Activated CD8-positive, alpha-beta T cell treated with anti-CD3 and anti-CD28 coated beads, Interleukin-2, amount 10 ng/mL, durations not matched to agents 7 days and 5 days (primary cell): ENCODE measurements around the gene RASSF1. TPM values are rescaled to one million over a fixed set of nuclear protein-coding genes. Genes with fewer than 3 reads are reported as not detected.

ENCODE experiments used
- ATAC-seq: fragments of 150-1000 bp; cut with Tn5 transposase; one replicate; pipeline ENCODE4 v1.10.0; 2021; ENCODE audit warnings: moderate library complexity
- CTCF ChIA-PET: fragments of 350-600 bp; sonication (Branson Sonifier 250); formaldehyde crosslinking; loops from one replicate; lab custom pipeline; 2021; ENCODE audit warnings: antibody characterized with exemption; lab: Charles Lee
- POLR2A ChIA-PET: fragments of 350-600 bp; sonication (Branson Sonifier 250); formaldehyde crosslinking; loops from one replicate; lab custom pipeline; 2021; ENCODE audit warnings: antibody characterized with exemption; lab: Charles Lee
- DNase-seq: peaks from one replicate; pipeline ENCODE4 v3.0.0-alpha.2; 2020
- H3K27ac Mint-ChIP-seq: one replicate; pipeline ENCODE4 v1.8.0; 2021; ENCODE audit warnings: mild to moderate bottlenecking, mixed read lengths
- H3K27me3 Mint-ChIP-seq: one replicate; pipeline ENCODE4 v1.8.0; 2021; ENCODE audit warnings: low read depth, mixed read lengths
- H3K36me3 Mint-ChIP-seq: one replicate; pipeline ENCODE4 v1.8.0; 2021; ENCODE audit warnings: low read depth, mixed read lengths
- H3K4me1 Mint-ChIP-seq: one replicate; pipeline ENCODE4 v1.8.0; 2021; ENCODE audit warnings: low read depth, mixed read lengths
- H3K4me3 Mint-ChIP-seq: one replicate; pipeline ENCODE4 v1.8.0; 2021; ENCODE audit warnings: mild to moderate bottlenecking, mixed read lengths
- H3K9me3 Mint-ChIP-seq: one replicate; pipeline ENCODE4 v1.8.0; 2022; ENCODE audit warnings: mixed read lengths; ENCODE audit not compliant: insufficient read depth
- total RNA-seq, 2 experiments: library from RNA; stranded (reverse); gene quantifications; one replicate each; pipeline ENCODE4 v1.2.3, GENCODE V29; 2021

Gene RASSF1
- total RNA-seq, 2 experiments from 2014 or later: 172 to 174 TPM

- Mint-ChIP-seq H3K27me3 (peaks cover 5% of the 10 kb centered on the region), H3K36me3 (no peaks in the 10 kb centered on the region), H3K27ac (peak overlapping the region; percentile 52), H3K4me1 (peaks cover 24% of the 10 kb centered on the region), H3K9me3 (no peaks in the 10 kb centered on the region), H3K4me3 (peak overlapping the region; percentile 80)
- POLR2A ChIA-PET: interaction anchor here (0.6 to 1.5 kb wide), 6 partner anchors 10 to 209 kb away, joined by 3 to 5 read pairs (median 3); partner anchors contain the start of genes CYB561D2 and NPRL2
- ATAC-seq: no peak
- CTCF ChIA-PET: interaction anchor here (0.9 to 1.4 kb wide), 3 partner anchors 14 to 177 kb away, joined by 3 to 5 read pairs (median 5); partner anchors contain the start of genes CYB561D2 and NPRL2
- DNase-seq: peak; percentile 36
Observed at GRCh38 chr3:50364573-50365079, 24.0 kb upstream of the RASSF1 start.

GRCh38 chr3:50359760-50360110 lies 19.1 kb upstream of the RASSF1 start:
- H3K27ac Mint-ChIP-seq: peak overlapping the region; percentile 93
- POLR2A ChIA-PET: interaction anchor here (0.8 to 1.6 kb wide), 3 partner anchors 9 to 22 kb away, joined by 3 to 9 read pairs (median 4); partner anchors contain the start of genes CYB561D2, NPRL2 and RASSF1
- peaks cover 5% of the 10 kb centered on the region for H3K27me3 Mint-ChIP-seq
- ATAC-seq (no peak), DNase-seq (no peak)
- CTCF ChIA-PET: interaction anchor here (1.2 kb wide), 1 partner anchor 10 kb away, joined by 5 read pairs; the partner anchor contains the start of genes CYB561D2 and NPRL2
- H3K36me3 Mint-ChIP-seq: peaks cover 21% of the 10 kb centered on the region
- no peaks in the 10 kb centered on the region for H3K9me3 Mint-ChIP-seq
- peak overlapping the region; percentile 96 for H3K4me3 Mint-ChIP-seq
- peaks cover 53% of the 10 kb centered on the region for H3K4me1 Mint-ChIP-seq

GRCh38 chr3:50358911-50359759 lies 18.5 kb upstream of the RASSF1 start, which contains the start of gene TMEM115:
TSS of gene TMEM115 (minus strand) at chr3:50359521. CDS start at chr3:50359063, 458 bp downstream.
- H3K27me3 Mint-ChIP-seq: peaks cover 5% of the 10 kb centered on the region
- DNase-seq (peak; percentile 98), ATAC-seq (peak; percentile 99)
- peaks cover 26% of the 10 kb centered on the region for H3K36me3 Mint-ChIP-seq
- CTCF ChIA-PET: interaction anchor here (0.9 to 1.2 kb wide), 2 partner anchors 9 to 18 kb away, joined by 3 to 5 read pairs; partner anchors contain the start of genes CYB561D2, NPRL2 and RASSF1
- POLR2A ChIA-PET: interaction anchor here (0.6 to 1.6 kb wide), 4 partner anchors 9 to 22 kb away, joined by 3 to 9 read pairs (median 4); partner anchors contain the start of genes CYB561D2, NPRL2 and RASSF1
- peak within 1 kb of the TSS; percentile 96 for H3K4me3 Mint-ChIP-seq
- H3K9me3 Mint-ChIP-seq: no peaks in the 10 kb centered on the region
- H3K4me1 Mint-ChIP-seq: peaks cover 50% of the 10 kb centered on the region
- peak within 1 kb of the TSS; percentile 93 for H3K27ac Mint-ChIP-seq

DNA sequence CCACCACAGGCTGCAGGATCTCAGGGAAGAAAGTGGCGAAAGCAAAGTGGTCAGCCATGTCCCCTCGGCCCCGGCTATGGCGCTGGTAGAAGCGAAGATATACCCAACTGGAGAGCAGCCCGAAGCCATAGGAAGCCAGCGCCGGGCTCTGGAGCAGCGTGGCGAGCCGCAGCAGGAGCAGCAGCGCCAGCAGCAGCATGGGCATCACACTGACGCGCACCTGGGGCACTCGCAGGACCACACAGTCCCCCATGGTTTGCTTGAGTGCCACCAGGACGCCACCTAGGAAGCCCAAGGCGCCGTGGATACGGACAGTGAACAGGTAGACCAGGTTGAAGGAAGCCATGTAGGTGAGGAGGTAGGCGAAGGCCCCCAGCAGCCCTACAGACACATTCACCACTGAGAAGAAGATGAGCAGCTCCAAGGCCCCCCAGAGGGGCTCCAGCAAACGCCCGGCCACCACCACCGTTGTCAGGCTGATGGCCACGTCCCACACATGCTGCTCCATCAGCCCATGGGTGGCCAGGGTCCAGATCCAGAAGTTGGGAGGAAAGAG lies 17.8 kb upstream of the RASSF1 start:
- Mint-ChIP-seq H3K36me3 (peaks cover 27% of the 10 kb centered on the region), H3K27ac (peak overlapping the region; percentile 84), H3K27me3 (peaks cover 4% of the 10 kb centered on the region), H3K4me1 (peaks cover 48% of the 10 kb centered on the region), H3K4me3 (peak overlapping the region; percentile 96), H3K9me3 (no peaks in the 10 kb centered on the region)
- ChIA-PET CTCF (interaction anchor here (0.9 kb wide), 1 partner anchor 18 kb away, joined by 3 read pairs; the partner anchor contains the start of gene RASSF1), POLR2A (interaction anchor here (1.9 kb wide), 1 partner anchor 18 kb away, joined by 9 read pairs; the partner anchor contains the start of gene RASSF1)
- DNase-seq (no peak), ATAC-seq (no peak)

- H3K4me1 Mint-ChIP-seq: peaks cover 50% of the 10 kb centered on the region
- DNase-seq: no peak
- H3K27me3 Mint-ChIP-seq: no peaks in the 10 kb centered on the region
- H3K9me3 Mint-ChIP-seq: no peaks in the 10 kb centered on the region
- peak overlapping the region; percentile 96 for H3K4me3 Mint-ChIP-seq
- no peak for ATAC-seq
- CTCF ChIA-PET: interaction anchor here (1.3 to 2.0 kb wide), 3 partner anchors 10 to 19 kb away, joined by 4 to 11 read pairs (median 5); partner anchors contain the start of gene ZMYND10
- H3K27ac Mint-ChIP-seq: peak overlapping the region; percentile 44
- POLR2A ChIA-PET: interaction anchor here (0.9 to 2.2 kb wide), 4 partner anchors 8 to 254 kb away, joined by 3 to 11 read pairs (median 6); partner anchors contain the start of genes CISH and RASSF1
- peaks cover 32% of the 10 kb centered on the region for H3K36me3 Mint-ChIP-seq
Observed at GRCh38 chr3:50357481-50357880, 16.8 kb upstream of the RASSF1 start.

DNA sequence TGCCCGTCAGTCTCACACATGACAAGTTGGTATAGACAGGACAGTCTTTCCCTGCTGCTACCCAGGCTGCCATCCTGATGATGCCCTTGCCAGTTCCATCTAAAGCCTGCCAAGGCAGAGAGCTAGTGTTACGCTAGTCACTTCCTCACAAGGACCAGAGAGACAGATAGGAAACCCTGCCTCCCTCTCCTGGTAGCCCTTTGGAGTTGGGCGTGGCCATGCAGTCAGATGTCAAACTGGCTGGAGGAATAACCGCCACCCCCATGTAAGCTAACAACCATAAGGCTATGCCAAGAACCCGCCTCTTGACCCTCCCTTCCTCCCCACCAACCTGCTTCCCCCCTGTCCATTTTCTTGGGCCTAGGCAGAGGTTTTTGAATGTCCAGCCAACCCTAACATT lies 15.9 kb upstream of the RASSF1 start:
- Mint-ChIP-seq H3K36me3 (peaks cover 33% of the 10 kb centered on the region), H3K4me3 (peak overlapping the region; percentile 96), H3K9me3 (no peaks in the 10 kb centered on the region), H3K27ac (no peak overlapping the region), H3K27me3 (no peaks in the 10 kb centered on the region), H3K4me1 (peaks cover 55% of the 10 kb centered on the region)
- POLR2A ChIA-PET: interaction anchor here (0.8 to 2.2 kb wide), 4 partner anchors 11 to 255 kb away, joined by 3 to 11 read pairs (median 6); partner anchors contain the start of genes CISH, RASSF1 and ZMYND10
- DNase-seq (no peak), ATAC-seq (no peak)
- CTCF ChIA-PET: interaction anchor here (1.0 to 2.0 kb wide), 6 partner anchors 9 to 186 kb away, joined by 3 to 11 read pairs (median 4); partner anchors contain the start of genes RASSF1 and ZMYND10

DNA sequence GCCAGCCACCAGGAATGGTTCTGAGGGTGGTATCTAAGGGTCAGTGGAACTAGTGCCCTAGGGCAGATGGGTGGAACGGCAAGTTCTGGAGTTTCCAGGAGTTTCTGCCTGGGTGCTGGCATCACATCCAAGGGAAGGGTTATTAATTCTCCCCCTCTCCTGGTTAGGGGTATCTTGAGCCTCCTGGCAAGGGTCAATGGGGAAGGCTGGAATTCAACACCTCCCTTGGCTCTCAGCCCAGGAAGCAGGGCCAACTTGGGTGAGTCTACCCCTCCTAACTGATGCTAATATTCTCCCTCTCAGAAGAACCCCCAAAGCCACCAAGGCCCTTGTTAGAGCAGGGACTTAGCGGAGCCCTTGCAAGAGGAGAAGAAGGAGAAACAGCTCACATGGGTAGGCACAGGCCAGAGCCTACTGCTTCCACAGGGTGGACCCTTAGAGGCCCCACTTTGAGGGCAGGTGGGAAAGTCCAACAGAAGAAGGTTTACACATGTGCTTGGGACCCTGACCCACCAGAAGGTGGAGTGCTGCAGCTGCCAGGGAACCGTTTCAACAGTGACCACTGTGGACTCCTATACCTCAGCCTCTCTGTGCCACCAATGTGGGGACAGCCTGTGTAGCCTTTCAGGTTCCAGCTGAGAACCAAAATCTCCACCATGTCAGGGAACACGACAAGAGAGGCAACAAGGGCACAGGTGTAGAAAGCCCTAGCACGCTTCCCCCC lies 15.4 kb upstream of the RASSF1 start:
- no peak for ATAC-seq
- H3K36me3 Mint-ChIP-seq: peaks cover 39% of the 10 kb centered on the region
- H3K27me3 Mint-ChIP-seq: no peaks in the 10 kb centered on the region
- DNase-seq: no peak
- CTCF ChIA-PET: interaction anchor here (1.0 to 2.0 kb wide), 6 partner anchors 9 to 186 kb away, joined by 3 to 11 read pairs (median 4); partner anchors contain the start of genes RASSF1 and ZMYND10
- H3K27ac Mint-ChIP-seq: no peak overlapping the region
- peaks cover 61% of the 10 kb centered on the region for H3K4me1 Mint-ChIP-seq
- no peaks in the 10 kb centered on the region for H3K9me3 Mint-ChIP-seq
- H3K4me3 Mint-ChIP-seq: peak overlapping the region; percentile 96
- POLR2A ChIA-PET: interaction anchor here (0.8 to 3.5 kb wide), 3 partner anchors 10 to 18 kb away, joined by 3 to 21 read pairs (median 11); partner anchors contain the start of genes RASSF1 and ZMYND10

- ChIA-PET POLR2A (interaction anchor here (1.2 to 3.5 kb wide), 3 partner anchors 13 to 55 kb away, joined by 3 to 21 read pairs (median 7); partner anchors contain the start of genes HYAL3, NAA80 and RASSF1), CTCF (interaction anchor here (1.1 kb wide), 1 partner anchor 17 kb away, joined by 3 read pairs; no protein-coding TSS in a partner anchor)
- Mint-ChIP-seq H3K4me1 (peaks cover 64% of the 10 kb centered on the region), H3K27me3 (no peaks in the 10 kb centered on the region), H3K4me3 (no peak overlapping the region), H3K27ac (no peak overlapping the region), H3K36me3 (peaks cover 47% of the 10 kb centered on the region), H3K9me3 (no peaks in the 10 kb centered on the region)
- ATAC-seq (no peak), DNase-seq (no peak)
Observed at GRCh38 chr3:50354850-50355249, 14.2 kb upstream of the RASSF1 start.

DNA sequence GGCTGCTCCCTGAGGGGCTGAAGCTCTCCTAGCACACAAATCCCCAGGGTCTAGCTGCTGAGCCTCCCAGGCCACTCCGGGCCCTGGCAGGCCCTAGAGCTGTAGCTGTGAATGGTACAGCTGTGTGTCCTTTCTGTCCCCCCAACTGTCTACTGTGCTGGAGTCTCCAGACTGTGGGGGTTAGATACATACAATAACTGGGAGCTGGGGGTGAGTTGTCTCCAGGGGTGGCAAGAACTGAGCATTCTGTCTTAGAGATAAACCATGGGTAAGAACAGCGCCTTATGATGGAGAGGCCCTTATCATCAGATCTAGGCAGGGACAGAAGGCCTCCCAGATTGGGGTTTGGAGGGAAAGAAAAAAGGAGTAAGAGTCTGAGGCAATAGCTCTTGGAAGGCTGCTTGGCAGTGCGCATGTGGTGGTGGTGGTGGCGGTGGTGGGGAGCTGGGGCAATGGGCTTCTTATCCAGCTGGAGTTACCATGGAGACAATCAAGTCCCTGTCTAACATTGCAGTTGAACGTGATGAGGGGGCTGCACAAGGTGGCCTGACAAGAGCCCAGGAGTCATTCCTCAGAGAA lies 13.6 kb upstream of the RASSF1 start:
- POLR2A ChIA-PET: interaction anchor here (0.8 to 3.5 kb wide), 6 partner anchors 8 to 55 kb away, joined by 3 to 21 read pairs (median 4); partner anchors contain the start of genes HYAL3, NAA80 and RASSF1
- H3K27ac Mint-ChIP-seq: no peak overlapping the region
- DNase-seq (no peak), ATAC-seq (no peak)
- H3K27me3 Mint-ChIP-seq: no peaks in the 10 kb centered on the region
- CTCF ChIA-PET: interaction anchor here (1.1 to 1.6 kb wide), 2 partner anchors 16 to 18 kb away, joined by 3 to 6 read pairs; no protein-coding TSS in a partner anchor
- H3K4me1 Mint-ChIP-seq: peaks cover 64% of the 10 kb centered on the region
- H3K36me3 Mint-ChIP-seq: peaks cover 50% of the 10 kb centered on the region
- H3K4me3 Mint-ChIP-seq: no peak overlapping the region
- no peaks in the 10 kb centered on the region for H3K9me3 Mint-ChIP-seq
